ENCODE results near the gene GDA. TPM values are rescaled to one million over a fixed set of nuclear protein-coding genes. Genes with fewer than 3 reads are reported as not detected.
"Not testable (repeated sequence)": the region's sequence is repeated elsewhere in the genome, so short reads cannot be mapped to it uniquely, and the experiment has no call there.

Gene GDA
- total RNA-seq, 4 donors from 2014 or later = 0.46 to 2.0 (median 1.3) TPM; not detected in 1

DNA sequence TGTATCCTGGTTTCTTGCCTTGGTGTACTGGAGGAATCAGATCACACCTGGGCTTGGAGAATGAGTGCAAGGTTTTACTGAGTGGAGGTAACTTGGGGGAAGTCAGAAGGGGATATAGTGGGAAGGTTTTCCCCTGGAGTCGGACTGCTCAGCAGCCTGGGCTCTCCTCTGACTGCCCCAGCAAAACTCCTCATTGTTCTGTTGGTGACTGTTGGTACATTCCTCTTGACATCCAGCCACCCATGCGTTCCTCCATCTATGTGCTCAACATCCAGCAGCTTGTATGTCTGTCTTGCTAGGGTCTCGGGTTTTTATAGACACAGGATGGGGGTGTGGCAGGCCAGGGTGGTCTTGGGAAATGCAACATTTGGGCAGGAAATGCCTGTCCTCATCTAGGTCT is 119.7 kb downstream of the GDA start:
- no peak for DNase-seq (ENCODE audit: low spot score in 2 of 2)
- no peak overlapping the region for H3K4me3 ChIP-seq (ENCODE audit: low read depth, poor library complexity, severe bottlenecking)
- 48 to 71% methylated on average over 3 of the region's 3 CpGs for WGBS, 2 donors
- intact Hi-C loops (cut with DNase I; ENCODE audit: low total_unique reads) = no loop called here
- no peak for TF ChIP-seq POLR2A (IDR thresholded peaks at IDR 0.05)
- TF ChIP-seq, protein P1, sequence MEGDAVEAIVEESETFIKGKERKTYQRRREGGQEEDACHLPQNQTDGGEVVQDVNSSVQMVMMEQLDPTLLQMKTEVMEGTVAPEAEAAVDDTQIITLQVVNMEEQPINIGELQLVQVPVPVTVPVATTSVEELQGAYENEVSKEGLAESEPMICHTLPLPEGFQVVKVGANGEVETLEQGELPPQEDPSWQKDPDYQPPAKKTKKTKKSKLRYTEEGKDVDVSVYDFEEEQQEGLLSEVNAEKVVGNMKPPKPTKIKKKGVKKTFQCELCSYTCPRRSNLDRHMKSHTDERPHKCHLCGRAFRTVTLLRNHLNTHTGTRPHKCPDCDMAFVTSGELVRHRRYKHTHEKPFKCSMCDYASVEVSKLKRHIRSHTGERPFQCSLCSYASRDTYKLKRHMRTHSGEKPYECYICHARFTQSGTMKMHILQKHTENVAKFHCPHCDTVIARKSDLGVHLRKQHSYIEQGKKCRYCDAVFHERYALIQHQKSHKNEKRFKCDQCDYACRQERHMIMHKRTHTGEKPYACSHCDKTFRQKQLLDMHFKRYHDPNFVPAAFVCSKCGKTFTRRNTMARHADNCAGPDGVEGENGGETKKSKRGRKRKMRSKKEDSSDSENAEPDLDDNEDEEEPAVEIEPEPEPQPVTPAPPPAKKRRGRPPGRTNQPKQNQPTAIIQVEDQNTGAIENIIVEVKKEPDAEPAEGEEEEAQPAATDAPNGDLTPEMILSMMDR (IDR thresholded peaks at IDR 0.05) = no peak

DNA sequence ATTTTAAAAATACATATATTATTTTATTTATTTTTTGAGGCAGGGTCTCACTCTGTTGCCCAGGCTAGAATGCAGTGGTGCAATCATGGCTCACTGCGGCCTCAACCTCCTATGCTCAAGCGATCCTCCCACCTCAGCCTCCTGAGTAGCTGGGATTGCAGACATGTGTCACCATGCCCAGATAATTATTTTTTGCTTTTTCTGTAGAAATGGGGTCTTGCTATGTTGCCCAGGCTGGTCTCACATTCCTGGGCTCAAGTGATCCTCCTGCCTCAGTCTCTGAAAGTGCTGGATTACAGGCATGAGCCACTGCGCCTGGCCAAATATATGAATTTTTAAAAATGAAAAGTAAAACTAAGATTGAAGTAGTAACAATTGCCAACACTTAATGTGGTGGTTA is 121.1 kb downstream of the GDA start:
- H3K4me3 ChIP-seq (ENCODE audit: low read depth, poor library complexity, severe bottlenecking); DNase-seq (ENCODE audit: low spot score in 2 of 2): not testable (repeated sequence)
- intact Hi-C loops (cut with DNase I; ENCODE audit: low total_unique reads) = loop anchor here (5.0 kb wide), 1 partner anchor 233 kb away; no protein-coding TSS in a partner anchor
- WGBS, 2 donors = 96 to 98% methylated on average over 3 of the region's 3 CpGs

DNA sequence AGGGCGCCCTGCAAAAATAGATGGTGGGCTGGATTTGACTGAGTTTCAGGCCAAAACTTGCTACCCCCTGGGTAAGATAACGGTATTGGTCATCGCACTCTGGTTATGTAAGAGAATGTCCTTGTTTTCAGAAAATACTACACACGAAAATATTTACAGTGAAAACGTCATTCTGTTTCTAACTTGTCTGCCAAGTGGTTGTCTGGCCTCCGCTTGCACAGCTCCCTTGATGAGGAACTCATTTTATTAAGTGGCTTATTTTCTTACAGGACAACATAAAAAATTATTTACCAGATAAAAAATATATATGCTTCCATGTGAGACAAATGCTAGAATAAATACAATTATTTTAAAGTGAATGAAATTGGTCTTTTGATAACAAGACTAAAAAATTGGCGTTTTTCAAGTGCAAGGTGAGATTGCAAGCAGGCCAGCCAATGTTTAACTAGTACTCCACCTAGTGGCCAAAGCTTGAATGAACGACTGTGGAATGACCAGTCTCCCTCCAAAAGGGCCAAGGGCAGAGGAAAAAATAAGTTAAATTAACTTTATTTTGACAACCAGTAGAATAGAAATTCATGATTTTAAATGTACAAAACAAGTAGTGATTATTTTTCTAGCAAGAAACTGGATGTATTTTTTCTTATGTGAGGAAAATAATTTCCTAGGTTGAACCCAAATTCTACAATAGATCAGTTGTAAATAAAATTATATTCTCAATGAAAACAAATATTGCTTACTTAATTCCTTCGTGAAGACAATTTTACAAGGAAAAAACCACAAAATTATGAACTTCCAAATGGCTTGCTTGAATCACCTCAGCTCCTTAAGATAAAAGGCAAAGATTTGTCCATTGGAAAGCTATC is 122.6 kb downstream of the GDA start:
- peak in 1 of 2 donors; percentile 54 for DNase-seq (ENCODE audit: low spot score in 2 of 2)
- WGBS, 2 donors = 43 to 46% methylated on average over 9 of the region's 9 CpGs
- no peak for TF ChIP-seq POLR2A (IDR thresholded peaks at IDR 0.05)
- TF ChIP-seq, protein P1 (IDR thresholded peaks at IDR 0.05) = peak in 1 of 3 donors; percentile 18
- intact Hi-C loops (cut with DNase I; ENCODE audit: low total_unique reads) = loop anchor here (5.0 kb wide), 1 partner anchor 235 kb away; no protein-coding TSS in a partner anchor
- no peak overlapping the region for H3K4me3 ChIP-seq (ENCODE audit: low read depth, poor library complexity, severe bottlenecking)

DNA sequence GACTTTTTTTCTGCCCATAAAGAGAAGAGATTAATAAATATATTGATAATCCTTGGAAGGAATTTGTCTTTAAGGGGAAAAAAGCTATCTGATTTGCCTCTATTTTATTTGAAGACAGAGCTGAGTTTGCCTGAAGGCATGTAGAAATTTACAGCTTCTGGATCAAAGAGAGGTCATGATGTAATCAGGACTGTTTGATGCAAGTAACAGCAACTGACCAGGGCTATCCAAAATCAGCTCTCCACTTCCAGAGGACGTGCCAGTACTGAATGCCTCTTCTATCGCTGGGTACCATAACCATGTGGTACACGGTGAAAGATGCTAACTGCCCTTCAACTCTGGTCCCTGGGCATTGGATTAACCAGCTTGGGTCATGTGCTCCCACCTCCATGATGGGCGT is 125.2 kb downstream of the GDA start:
- no peak for TF ChIP-seq POLR2A (IDR thresholded peaks at IDR 0.05)
- TF ChIP-seq, protein P1 (IDR thresholded peaks at IDR 0.05) = no peak
- no peak overlapping the region for H3K4me3 ChIP-seq (ENCODE audit: low read depth, poor library complexity, severe bottlenecking)
- 54 to 61% methylated on average over 4 of the region's 4 CpGs for WGBS, 2 donors
- DNase-seq (ENCODE audit: low spot score in 2 of 2) = no peak
- intact Hi-C loops (cut with DNase I; ENCODE audit: low total_unique reads) = loop anchor here (5.0 kb wide), 1 partner anchor 237 kb away; no protein-coding TSS in a partner anchor

DNA sequence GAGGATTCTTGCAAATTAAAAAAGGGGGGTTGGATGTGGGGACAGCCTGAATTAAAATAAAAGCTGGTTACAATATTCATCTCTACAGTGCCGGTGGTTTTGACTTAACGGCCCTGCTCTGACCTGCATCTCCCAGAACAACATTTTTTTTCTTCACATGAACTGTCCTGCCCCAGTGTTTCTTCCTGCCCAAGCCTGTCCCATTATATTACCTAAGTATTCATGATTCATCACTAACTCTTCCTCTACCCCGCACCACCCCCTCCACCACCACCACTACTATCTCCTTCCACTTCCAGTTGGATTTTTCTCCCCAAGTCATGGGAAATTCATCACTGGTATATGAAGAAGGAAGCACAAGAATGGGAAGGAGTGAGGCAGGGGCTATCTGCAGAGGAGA is 125.7 kb downstream of the GDA start:
- TF ChIP-seq, protein P1 (IDR thresholded peaks at IDR 0.05) = no peak
- no peak for TF ChIP-seq POLR2A (IDR thresholded peaks at IDR 0.05)
- no peak overlapping the region for H3K4me3 ChIP-seq (ENCODE audit: low read depth, poor library complexity, severe bottlenecking)
- no peak for DNase-seq (ENCODE audit: low spot score in 2 of 2)
- WGBS, 2 donors = 42 to 58% methylated on average over 3 of the region's 3 CpGs
- intact Hi-C loops (cut with DNase I; ENCODE audit: low total_unique reads) = loop anchor here (5.0 kb wide), 1 partner anchor 238 kb away; no protein-coding TSS in a partner anchor

DNA sequence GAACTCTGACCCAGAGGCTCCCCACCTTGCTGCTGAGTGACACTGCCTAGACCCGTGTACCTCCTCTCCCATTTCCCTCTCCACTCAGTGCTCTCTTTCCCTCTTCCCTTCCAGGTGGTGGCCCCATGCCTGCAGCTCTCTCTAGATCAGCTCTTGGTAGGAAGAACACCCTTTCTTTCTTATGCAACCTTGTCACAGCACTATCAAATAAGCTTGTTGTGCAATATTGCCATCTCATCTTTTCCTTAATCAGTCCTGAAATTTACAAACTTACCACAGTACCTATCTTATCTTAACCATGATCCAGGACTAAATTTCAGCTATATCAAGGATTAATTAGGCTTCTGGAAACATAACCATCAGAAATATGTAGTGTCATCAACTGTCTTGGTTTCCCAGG is 127.2 kb downstream of the GDA start:
- no peak for TF ChIP-seq POLR2A (IDR thresholded peaks at IDR 0.05)
- TF ChIP-seq, protein P1 (IDR thresholded peaks at IDR 0.05) = no peak
- intact Hi-C loops (cut with DNase I; ENCODE audit: low total_unique reads) = no loop called here
- no peak overlapping the region for H3K4me3 ChIP-seq (ENCODE audit: low read depth, poor library complexity, severe bottlenecking)
- WGBS, 2 donors = 68 to 90% methylated on average over 1 of the region's 1 CpG
- no peak for DNase-seq (ENCODE audit: low spot score in 2 of 2)

Measured in lower leg skin (tissue), 4 donors.